Natural killer cell treated with Interleukin-12 subunit alpha and Interleukin-12 subunit beta and Interleukin-15 and Interleukin-18, amount 100 ng/mL, for 72 hours (primary cell): Measurements from ENCODE around the gene LARP4. TPM values are rescaled to one million over a fixed set of nuclear protein-coding genes. Genes with fewer than 3 reads are reported as not detected.
"Not testable (repeated sequence)": the region's sequence is repeated elsewhere in the genome, so short reads cannot be mapped to it uniquely, and the experiment has no call there.

Source experiments
- ATAC-seq, 2 donors: fragments of 150-1000 bp; cut with Tn5 transposase in 1 of 2; sonication (Bioruptor Pico), chemical (Tn5 transposase) in 1 of 2; 2 replicates each; pipeline ENCODE4 v1.10.0; 2021
- DNase-seq: peaks from one replicate; pipeline ENCODE4 v3.0.0; 2022; ENCODE audit warnings: low spot score
- H3K27ac Mint-ChIP-seq, 2 donors: 1 replicate in 1 of 2; 2 replicates in 1 of 2; pipeline ENCODE4 v1.8.0; 2022; ENCODE audit warnings: mixed read lengths in 2 of 2, mild to moderate bottlenecking in 1 of 2, moderate library complexity in 1 of 2
- H3K27me3 Mint-ChIP-seq, 2 donors: 1 replicate in 1 of 2; 2 replicates in 1 of 2; pipeline ENCODE4 v1.8.0; 2022; ENCODE audit warnings: mixed read lengths in 2 of 2
- H3K36me3 Mint-ChIP-seq: one replicate; pipeline ENCODE4 v1.8.0; 2022; ENCODE audit warnings: mixed read lengths
- H3K4me1 Mint-ChIP-seq, 2 donors: 1 replicate in 1 of 2; 2 replicates in 1 of 2; pipeline ENCODE4 v1.8.0; 2022; ENCODE audit warnings: low read depth in 2 of 2, mixed read lengths in 2 of 2, mild to moderate bottlenecking in 1 of 2
- H3K4me3 Mint-ChIP-seq: one replicate; pipeline ENCODE4 v1.8.0; 2022; ENCODE audit warnings: mixed read lengths
- H3K9me3 Mint-ChIP-seq: 2 replicates; pipeline ENCODE4 v1.8.0; 2022; ENCODE audit warnings: mixed read lengths
- total RNA-seq, 2 donors: library from RNA; stranded (reverse); gene quantifications; one replicate each; pipeline ENCODE4 v1.2.3, GENCODE V29; 2022

Gene LARP4
- total RNA-seq, 2 donors from 2014 or later: 68.5 to 79.0 TPM

DNA sequence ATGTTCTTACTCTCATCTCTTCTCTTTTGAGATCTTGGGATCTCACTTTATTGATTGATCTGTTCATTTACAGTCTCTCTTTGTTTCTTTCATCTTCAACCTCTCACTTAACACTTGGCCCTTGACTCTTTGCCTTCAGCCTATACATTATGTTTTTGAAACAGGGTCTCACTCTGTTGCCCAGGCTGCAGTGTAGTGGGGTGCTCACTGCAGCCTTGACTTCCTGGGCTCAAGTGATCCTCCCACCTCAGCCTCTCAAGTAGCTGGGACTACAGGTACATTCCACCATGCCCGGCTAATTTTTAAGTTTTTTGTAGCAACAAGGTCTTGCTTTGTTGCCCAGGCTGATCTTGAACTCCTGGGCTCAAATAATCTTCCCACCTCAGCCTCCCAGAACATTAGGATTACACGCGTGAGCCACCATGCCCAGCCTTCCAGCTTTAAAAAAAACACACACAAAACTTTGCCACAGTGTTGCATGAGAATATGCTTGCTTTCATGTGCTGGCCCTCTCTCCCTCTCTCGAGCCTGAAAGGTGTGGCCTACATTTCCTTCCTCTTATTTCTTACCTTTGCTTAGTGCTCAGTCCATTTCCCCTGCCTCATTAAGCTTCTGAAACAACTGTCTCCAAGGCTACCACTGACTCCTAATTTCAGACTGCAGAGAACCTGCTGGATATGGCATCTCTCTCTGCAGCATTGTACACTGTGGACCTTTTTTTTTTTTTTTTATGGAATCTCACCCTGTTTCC, 114.0 kb downstream of the LARP4 start:
- peak overlapping the region; percentile 0 for H3K4me3 Mint-ChIP-seq
- no peaks in the 10 kb centered on the region for H3K36me3 Mint-ChIP-seq
- no peak for ATAC-seq
- peak overlapping the region; percentile 44 to 63 for H3K27ac Mint-ChIP-seq
- peaks cover 32 to 36% of the 10 kb centered on the region in 2 donors for H3K4me1 Mint-ChIP-seq
- DNase-seq: no peak
- H3K27me3 Mint-ChIP-seq: no peaks in the 10 kb centered on the region
- H3K9me3 Mint-ChIP-seq: no peaks in the 10 kb centered on the region

DNA sequence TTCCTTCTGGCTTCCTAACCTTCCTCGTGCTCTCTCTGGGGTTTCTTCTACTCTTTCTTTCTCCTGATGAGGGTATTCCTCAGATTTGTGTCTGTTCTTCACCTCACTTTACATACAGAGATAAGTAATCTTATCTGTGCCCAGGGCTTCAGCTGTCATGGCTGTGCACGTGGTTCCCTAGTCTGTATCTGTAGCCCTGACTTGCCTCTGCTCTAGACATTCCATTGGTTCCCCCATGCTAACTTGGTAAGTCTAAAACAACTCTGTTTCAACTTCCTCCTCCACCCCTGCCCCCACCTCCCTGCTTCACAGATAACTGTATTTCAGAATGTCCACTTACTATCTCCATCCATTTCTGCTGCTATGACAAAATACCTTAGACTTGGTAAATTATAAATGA, 114.9 kb downstream of the LARP4 start:
- peaks cover 34 to 41% of the 10 kb centered on the region in 2 donors for H3K4me1 Mint-ChIP-seq
- no peak for ATAC-seq
- no peaks in the 10 kb centered on the region for H3K9me3 Mint-ChIP-seq
- peak overlapping the region; percentile 26 for H3K4me3 Mint-ChIP-seq
- no peak for DNase-seq
- H3K36me3 Mint-ChIP-seq: no peaks in the 10 kb centered on the region
- no peaks in the 10 kb centered on the region for H3K27me3 Mint-ChIP-seq
- H3K27ac Mint-ChIP-seq: peak overlapping the region; percentile 44 to 63

DNA sequence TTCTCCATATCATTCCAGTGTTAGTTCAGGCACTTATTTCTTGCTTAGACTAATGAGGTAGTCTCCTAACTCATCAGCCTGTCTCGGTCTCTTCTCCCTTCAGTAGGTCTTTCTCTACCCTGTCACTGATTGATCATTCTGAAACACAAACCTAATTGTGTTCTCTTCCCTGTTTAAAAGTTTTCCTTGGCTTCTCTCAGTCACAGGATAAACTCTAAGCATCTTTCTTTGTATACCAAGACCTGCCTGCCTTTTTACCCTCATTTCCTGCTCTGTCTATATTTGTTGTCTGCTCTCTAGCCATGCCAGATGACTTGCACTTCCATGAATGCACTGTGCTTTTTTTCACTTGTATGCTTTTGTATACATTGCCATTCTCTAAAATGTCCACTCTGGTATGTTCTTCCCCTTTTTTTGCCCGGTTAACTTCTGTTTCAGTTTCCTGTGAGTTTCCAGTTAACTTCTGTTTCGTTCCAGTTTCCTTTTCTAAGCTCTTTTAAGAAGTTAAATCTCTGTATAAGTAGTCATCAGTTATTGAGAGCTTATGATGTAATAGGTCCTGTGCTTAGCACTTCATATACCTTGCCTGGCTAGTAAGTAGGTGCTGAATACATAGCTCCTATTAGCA, 116.8 kb downstream of the LARP4 start:
- Mint-ChIP-seq H3K4me1 (peaks cover 38 to 45% of the 10 kb centered on the region in 2 donors), H3K9me3 (no peaks in the 10 kb centered on the region), H3K4me3 (no peak overlapping the region), H3K36me3 (no peaks in the 10 kb centered on the region), H3K27me3 (no peaks in the 10 kb centered on the region), H3K27ac (no peak overlapping the region)
- DNase-seq (no peak), ATAC-seq (peak; percentile 76 to 91)

GRCh38 chr12:50518090-50518489, 117.4 kb downstream of the LARP4 start:
- no peak for DNase-seq
- H3K4me3 Mint-ChIP-seq: no peak overlapping the region
- H3K27ac Mint-ChIP-seq: no peak overlapping the region
- no peaks in the 10 kb centered on the region for H3K27me3 Mint-ChIP-seq
- no peak for ATAC-seq
- no peaks in the 10 kb centered on the region for H3K9me3 Mint-ChIP-seq
- H3K36me3 Mint-ChIP-seq: no peaks in the 10 kb centered on the region
- H3K4me1 Mint-ChIP-seq: peaks cover 40 to 45% of the 10 kb centered on the region in 2 donors

DNA sequence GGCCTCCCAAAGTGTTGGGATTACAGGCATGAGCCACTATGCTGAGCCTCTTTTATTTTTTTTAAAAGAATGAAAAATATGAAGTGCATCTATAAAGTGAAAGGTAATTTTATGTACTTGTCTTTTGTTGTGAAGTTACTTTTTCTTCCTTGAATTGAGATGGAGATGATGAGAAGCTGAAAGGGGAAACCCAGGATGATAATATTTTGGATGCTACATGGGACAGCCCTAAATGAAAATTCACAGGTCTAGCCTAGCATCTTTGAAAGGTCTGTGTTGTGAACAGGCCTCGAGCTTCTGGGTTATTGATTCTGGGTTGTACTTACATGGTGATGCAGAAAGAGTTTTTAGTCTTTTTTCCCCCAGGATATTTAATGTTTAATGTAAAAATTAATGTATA, 118.7 kb downstream of the LARP4 start:
- H3K4me3 Mint-ChIP-seq: peak overlapping the region; percentile 9
- H3K36me3 Mint-ChIP-seq: no peaks in the 10 kb centered on the region
- DNase-seq (no peak), ATAC-seq (no peak)
- H3K27me3 Mint-ChIP-seq: no peaks in the 10 kb centered on the region
- H3K9me3 Mint-ChIP-seq: no peaks in the 10 kb centered on the region
- H3K27ac Mint-ChIP-seq: no peak overlapping the region
- H3K4me1 Mint-ChIP-seq: peaks cover 42 to 46% of the 10 kb centered on the region in 2 donors

DNA sequence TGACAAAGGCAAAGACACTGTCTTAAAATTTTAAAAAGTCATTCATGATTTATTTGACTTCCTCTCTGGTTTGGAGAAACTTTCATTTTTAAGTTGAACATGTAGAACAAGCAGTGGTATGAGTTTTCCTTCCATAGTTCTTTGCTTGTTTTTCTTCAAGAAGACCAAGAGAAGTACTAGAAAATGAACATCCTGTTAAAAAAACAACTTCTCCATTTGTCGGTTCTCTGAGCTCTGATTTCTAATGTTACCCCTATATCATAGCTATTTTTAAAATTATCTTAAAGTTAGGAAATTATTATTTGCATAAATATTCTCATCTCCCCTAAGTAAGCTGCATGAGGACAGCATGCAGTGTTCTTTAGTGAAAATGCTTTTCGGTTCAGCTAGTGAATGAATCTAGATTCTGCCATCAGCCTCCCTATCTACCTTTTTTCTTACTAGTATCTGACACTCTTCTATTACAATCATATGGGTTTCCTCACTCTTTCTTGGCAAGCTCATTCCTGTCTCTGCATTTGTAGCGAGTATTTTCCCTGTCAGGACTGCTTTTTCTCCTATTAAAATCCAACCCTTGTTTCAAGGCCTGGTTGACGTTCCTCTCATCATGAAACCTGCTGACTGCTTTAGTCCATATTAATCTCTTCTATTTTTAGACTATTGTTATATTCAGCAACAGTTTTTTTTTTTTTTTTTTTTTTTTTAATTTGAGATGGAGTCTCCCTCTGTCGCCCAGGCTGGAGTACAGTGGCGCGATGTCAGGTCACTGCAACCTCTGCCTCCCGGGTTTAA, 119.9 kb downstream of the LARP4 start:
- Mint-ChIP-seq H3K36me3 (no peaks in the 10 kb centered on the region), H3K27ac (peak overlapping the region in 1 of 2 donors; percentile 74), H3K4me3 (peak overlapping the region; percentile 58), H3K27me3 (no peaks in the 10 kb centered on the region), H3K4me1 (peaks cover 33 to 39% of the 10 kb centered on the region in 2 donors), H3K9me3 (no peaks in the 10 kb centered on the region)
- ATAC-seq: no peak
- no peak for DNase-seq

DNA sequence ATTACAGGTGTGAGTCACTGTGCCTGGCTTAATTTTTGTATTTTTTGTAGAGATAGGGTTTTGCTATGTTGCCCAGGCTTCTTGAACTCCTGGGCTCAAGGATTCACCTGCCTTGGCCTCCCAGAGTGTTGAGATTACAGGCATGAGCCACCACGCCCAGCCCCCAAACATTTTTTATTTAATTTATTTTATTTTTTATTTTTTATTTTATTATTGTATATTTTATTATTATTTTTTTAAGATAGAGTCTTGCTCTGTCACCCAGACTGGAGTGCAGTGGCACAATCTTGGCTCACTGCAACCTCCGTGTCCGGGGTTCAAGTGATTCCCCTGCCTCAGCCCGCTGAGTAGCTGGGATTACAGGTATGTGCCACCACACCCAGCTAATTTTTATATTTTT, 121.1 kb downstream of the LARP4 start:
- not testable (repeated sequence) for ATAC-seq, H3K36me3 Mint-ChIP-seq, H3K4me3 Mint-ChIP-seq, H3K27ac Mint-ChIP-seq, DNase-seq, H3K27me3 Mint-ChIP-seq, H3K9me3 Mint-ChIP-seq
- peaks cover 36% of the 10 kb centered on the region in 2 donors for H3K4me1 Mint-ChIP-seq

DNA sequence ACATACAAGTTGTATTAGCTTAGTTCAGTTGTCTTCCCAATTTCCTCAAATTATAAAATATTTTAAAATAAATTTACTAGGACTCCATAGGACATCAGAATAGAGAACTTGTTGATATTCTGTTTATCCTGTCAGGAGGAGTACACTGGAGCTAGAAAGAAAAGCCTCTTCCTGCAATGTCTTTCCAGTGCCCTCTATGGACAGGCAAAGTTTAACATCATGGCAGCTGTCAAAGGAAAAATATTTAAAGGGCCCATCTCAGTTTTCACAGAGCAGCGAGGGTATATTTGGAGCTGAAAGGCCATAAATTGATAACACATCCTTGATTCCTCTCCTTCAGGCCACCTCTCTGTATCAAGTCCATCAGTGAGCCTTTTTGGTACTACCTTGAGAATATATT, 123.1 kb downstream of the LARP4 start:
- no peak overlapping the region for H3K4me3 Mint-ChIP-seq
- no peak overlapping the region for H3K27ac Mint-ChIP-seq
- DNase-seq (no peak), ATAC-seq (no peak)
- H3K27me3 Mint-ChIP-seq: no peaks in the 10 kb centered on the region
- no peaks in the 10 kb centered on the region for H3K36me3 Mint-ChIP-seq
- H3K4me1 Mint-ChIP-seq: peaks cover 36 to 38% of the 10 kb centered on the region in 2 donors
- no peaks in the 10 kb centered on the region for H3K9me3 Mint-ChIP-seq

DNA sequence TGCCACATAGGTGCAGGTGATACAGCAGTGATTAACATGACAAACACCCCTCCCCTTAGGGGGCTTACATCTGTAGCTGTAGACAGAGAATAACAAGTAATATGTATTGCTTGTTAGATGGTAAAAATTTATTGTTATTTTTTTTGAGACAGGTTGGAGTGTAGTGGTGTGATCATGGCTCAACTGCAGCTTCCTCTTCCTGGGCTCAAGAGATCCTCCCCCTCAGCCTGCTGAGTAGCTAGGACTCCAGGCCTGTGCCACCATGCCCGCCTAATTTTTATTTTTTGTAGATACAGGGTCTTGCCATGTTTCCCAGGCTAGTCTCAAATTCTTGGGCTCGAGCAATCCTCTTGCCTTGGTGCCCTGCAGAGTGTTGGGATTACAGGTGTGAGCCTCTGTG, 123.9 kb downstream of the LARP4 start:
- no peak overlapping the region for H3K4me3 Mint-ChIP-seq
- H3K27me3 Mint-ChIP-seq: no peaks in the 10 kb centered on the region
- H3K4me1 Mint-ChIP-seq: peaks cover 35 to 36% of the 10 kb centered on the region in 2 donors
- no peak overlapping the region for H3K27ac Mint-ChIP-seq
- DNase-seq: no peak
- no peaks in the 10 kb centered on the region for H3K36me3 Mint-ChIP-seq
- no peak for ATAC-seq
- H3K9me3 Mint-ChIP-seq: no peaks in the 10 kb centered on the region

DNA sequence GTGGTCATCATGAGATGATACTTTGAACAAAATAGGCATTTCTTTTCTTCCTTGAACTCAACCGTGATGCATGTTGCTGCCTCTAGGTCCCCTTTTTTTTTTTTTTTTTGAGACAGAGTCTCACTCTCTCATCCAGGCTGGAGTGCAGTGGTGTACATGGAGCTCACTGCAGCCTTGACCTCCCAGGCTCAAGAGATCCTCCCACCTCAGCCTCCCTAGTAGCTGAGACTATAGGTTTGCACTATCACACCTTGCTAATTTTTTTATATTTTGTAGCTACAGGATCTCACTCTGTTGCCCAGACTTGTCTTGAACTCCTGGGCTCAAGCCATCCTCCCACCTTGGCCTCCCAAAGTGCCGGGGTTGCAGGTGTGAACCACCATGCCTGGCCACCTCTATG, 124.7 kb downstream of the LARP4 start:
- DNase-seq (no peak), ATAC-seq (no peak)
- no peak overlapping the region for H3K4me3 Mint-ChIP-seq
- no peaks in the 10 kb centered on the region for H3K27me3 Mint-ChIP-seq
- peaks cover 32 to 33% of the 10 kb centered on the region in 2 donors for H3K4me1 Mint-ChIP-seq
- H3K9me3 Mint-ChIP-seq: no peaks in the 10 kb centered on the region
- H3K27ac Mint-ChIP-seq: peak overlapping the region in 1 of 2 donors; percentile 65
- no peaks in the 10 kb centered on the region for H3K36me3 Mint-ChIP-seq

GRCh38 chr12:50527359-50527726, 126.7 kb downstream of the LARP4 start:
- Mint-ChIP-seq H3K9me3 (no peaks in the 10 kb centered on the region), H3K36me3 (no peaks in the 10 kb centered on the region), H3K4me1 (peaks cover 27% of the 10 kb centered on the region in 2 donors), H3K4me3 (no peak overlapping the region), H3K27me3 (no peaks in the 10 kb centered on the region), H3K27ac (no peak overlapping the region)
- no peak for DNase-seq
- ATAC-seq: no peak

DNA sequence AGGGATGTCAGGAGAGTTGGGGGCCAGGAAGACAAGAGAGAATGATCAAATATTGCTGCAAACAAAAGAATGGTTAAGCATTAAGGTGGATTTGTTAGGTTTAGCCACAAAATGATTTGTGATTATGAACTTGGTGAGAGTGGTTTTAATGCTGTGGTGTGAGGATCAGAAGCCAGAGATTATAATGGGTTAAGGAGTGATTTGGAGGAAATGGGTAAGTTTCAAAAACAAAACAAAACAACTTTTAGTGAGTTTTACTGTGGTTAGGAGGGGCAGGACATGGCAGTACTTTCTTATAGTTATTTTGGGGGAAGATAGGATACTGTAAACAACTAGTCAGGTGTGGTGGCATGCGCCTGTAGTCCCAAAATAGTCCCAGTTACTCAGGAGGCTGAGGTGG, 128.1 kb downstream of the LARP4 start:
- DNase-seq (no peak), ATAC-seq (no peak)
- H3K9me3 Mint-ChIP-seq: no peaks in the 10 kb centered on the region
- no peaks in the 10 kb centered on the region for H3K36me3 Mint-ChIP-seq
- no peaks in the 10 kb centered on the region for H3K27me3 Mint-ChIP-seq
- no peak overlapping the region for H3K4me3 Mint-ChIP-seq
- H3K27ac Mint-ChIP-seq: peak overlapping the region; percentile 1 to 31
- peaks cover 25 to 27% of the 10 kb centered on the region in 2 donors for H3K4me1 Mint-ChIP-seq

DNA sequence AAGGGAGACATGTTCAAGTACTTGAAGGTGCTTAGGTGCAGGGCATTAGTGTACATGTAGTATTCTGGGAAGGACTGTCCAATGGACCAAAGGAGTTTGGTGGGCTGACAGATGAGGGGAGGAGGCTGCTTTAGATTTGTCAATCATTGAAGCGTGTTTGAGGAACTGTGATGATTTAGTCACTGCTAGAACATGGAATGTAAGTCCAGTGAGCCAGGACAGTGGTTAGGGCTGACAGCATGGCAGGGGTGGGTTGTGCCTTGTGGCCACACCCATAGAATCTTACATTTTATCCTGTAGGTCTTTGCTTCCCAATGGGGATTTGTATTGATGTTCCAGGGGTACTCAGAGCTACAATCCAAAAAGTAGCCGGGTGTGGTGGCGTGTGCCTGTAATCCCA, 128.7 kb downstream of the LARP4 start:
- Mint-ChIP-seq H3K9me3 (no peaks in the 10 kb centered on the region), H3K27ac (peak overlapping the region; percentile 1 to 31), H3K4me3 (no peak overlapping the region), H3K4me1 (peaks cover 21 to 23% of the 10 kb centered on the region in 2 donors), H3K27me3 (no peaks in the 10 kb centered on the region), H3K36me3 (no peaks in the 10 kb centered on the region)
- DNase-seq: no peak
- no peak for ATAC-seq
